PC-3 (cell line): ENCODE measurements around the gene TMIE. TPM values are rescaled to one million over a fixed set of nuclear protein-coding genes. Genes with fewer than 3 reads are reported as not detected.

Source experiments
- ATAC-seq: fragments of 200-7000 bp; cut with Tn5 transposase; 2 replicates; pipeline ENCODE4 v1.9.1; 2020; ENCODE audit warnings: mild to moderate bottlenecking, moderate library complexity
- BruUV-seq: library from RNA; stranded (reverse); fragments of 400-500 nt; replicated peaks from 2 replicates; lab custom pipeline; 2021; lab: Mats Ljungman, UMichigan
- CTCF ChIA-PET: fragments of 300-600 bp; sonication (Branson Sonifier 250); formaldehyde crosslinking; loops from one replicate; lab custom pipeline; 2022; ENCODE audit warnings: antibody characterized with exemption; lab: Charles Lee
- POLR2A ChIA-PET: fragments of 300-600 bp; sonication (Branson Sonifier 250); formaldehyde crosslinking; loops from one replicate; lab custom pipeline; 2022; ENCODE audit warnings: antibody characterized with exemption; ENCODE audit not compliant: unreplicated experiment; lab: Charles Lee
- DNase-seq: peaks from one replicate; pipeline ENCODE4 v3.0.0-alpha.2; 2015
- H2AFZ ChIP-seq: fragments of 300-600 bp; sonication (generic); 2 replicates; pipeline ENCODE4 v1.6.0; 2016; ENCODE audit warnings: antibody characterized with exemption, low read length
- H3F3A ChIP-seq: fragments of 300-600 bp; sonication (generic); one replicate; pipeline ENCODE4 v1.6.0; 2017; ENCODE audit warnings: antibody characterized with exemption, low read length, control low read depth, mild to moderate bottlenecking; ENCODE audit not compliant: unreplicated experiment
- H3K27ac ChIP-seq: fragments of 300-600 bp; sonication (generic); 2 replicates; pipeline ENCODE4 v1.5.1; 2016; ENCODE audit warnings: mild to moderate bottlenecking, low read length
- H3K27me3 ChIP-seq: fragments of 300-600 bp; sonication (generic); 2 replicates; pipeline ENCODE4 v1.6.1; 2016; ENCODE audit warnings: low read length, mixed read lengths
- H3K36me3 ChIP-seq: fragments of 300-600 bp; sonication (generic); 2 replicates; pipeline ENCODE4 v1.6.1; 2016; ENCODE audit warnings: low read depth, mixed run types, low read length, mixed read lengths
- H3K4me1 ChIP-seq: fragments of 300-600 bp; sonication (generic); 2 replicates; pipeline ENCODE4 v1.5.1; 2016; ENCODE audit warnings: low read length; ENCODE audit not compliant: insufficient read depth
- H3K4me2 ChIP-seq: fragments of 300-600 bp; sonication (generic); 2 replicates; pipeline ENCODE4 v1.6.0; 2016; ENCODE audit warnings: low read length
- H3K4me3 ChIP-seq: fragments of 300-600 bp; sonication (generic); 2 replicates; pipeline ENCODE4 v1.5.1; 2016; ENCODE audit warnings: mild to moderate bottlenecking, low read length, mixed read lengths
- H3K79me2 ChIP-seq: fragments of 300-600 bp; sonication (generic); 2 replicates; pipeline ENCODE4 v1.6.1; 2017; ENCODE audit warnings: low read length, mixed read lengths
- H3K9ac ChIP-seq: fragments of 300-600 bp; sonication (generic); 2 replicates; pipeline ENCODE4 v1.6.0; 2016; ENCODE audit warnings: mild to moderate bottlenecking, low read length
- H3K9me2 ChIP-seq: fragments of 300-600 bp; sonication (generic); replicated peaks from 2 replicates; pipeline ENCODE4 v1.6.1; 2016; ENCODE audit warnings: mixed run types, low read length, mixed read lengths
- H3K9me3 ChIP-seq: fragments of 300-600 bp; sonication (generic); 2 replicates; pipeline ENCODE4 v1.6.1; 2016; ENCODE audit warnings: low read length, mixed read lengths
- H4K20me1 ChIP-seq: fragments of 300-600 bp; sonication (generic); 2 replicates; pipeline ENCODE4 v1.6.1; 2016; ENCODE audit warnings: low read length, mixed read lengths
- EZH2 ChIP-seq: fragments of 300-600 bp; sonication (generic); IDR thresholded peaks from one replicate; pipeline ENCODE4 v1.6.1; 2017; ENCODE audit warnings: antibody characterized with exemption, mild to moderate bottlenecking, low read length; ENCODE audit not compliant: unreplicated experiment
- EZH2phosphoT487 ChIP-seq: fragments of 300-600 bp; sonication (generic); IDR thresholded peaks from 2 replicates; pipeline ENCODE4 v1.6.1; 2018; ENCODE audit warnings: mild to moderate bottlenecking, antibody characterized with exemption, low read length, borderline replicate concordance
- intact Hi-C: fragments of 100-400 bp; cut with micrococcal nuclease; formaldehyde crosslinking; loops from 2 replicates; pipeline ENCODE4 v1.9.0; 2023
- total RNA-seq: library from RNA; depleted of rRNA; stranded (reverse); fragments of >200 nt; gene quantifications from 2 replicates; pipeline ENCODE4 v1.2.3, GENCODE V29; 2014
- TF ChIP-seq, protein P1 (sequence below): fragments of 300-600 bp; sonication (generic); conservative IDR thresholded peaks from 2 replicates; pipeline ENCODE4 v1.5.1; 2017; ENCODE audit warnings: antibody characterized with exemption, low read depth, mild to moderate bottlenecking, low read length

Gene TMIE
- total RNA-seq, 1 experiment from 2014 or later = 0.66 TPM

DNA sequence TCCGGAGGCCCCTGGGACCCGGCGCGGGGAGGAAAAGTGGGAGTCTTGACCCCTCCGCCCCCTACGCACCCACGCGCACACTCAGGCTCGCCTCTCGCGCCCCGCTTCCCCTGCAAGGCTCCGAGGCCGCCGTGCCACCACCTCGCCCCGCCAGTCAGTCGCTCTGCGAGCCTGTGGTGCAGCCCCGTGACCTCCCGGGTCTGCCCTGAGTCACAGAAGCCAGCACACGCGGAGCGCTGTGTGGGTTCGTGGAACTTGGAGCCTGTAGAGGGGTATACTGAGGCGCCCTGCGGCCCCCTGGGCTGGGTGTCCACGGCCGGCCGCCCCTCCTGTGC, 7.3 kb upstream of the TMIE start:
- ATAC-seq (no peak), DNase-seq (no peak)
- no TSS peak for BruUV-seq
- peaks cover 8% of the 10 kb centered on the region for H3K79me2 ChIP-seq
- no peaks in the 10 kb centered on the region for H3K9me2 ChIP-seq
- H3K4me1 ChIP-seq = peaks cover 33% of the 10 kb centered on the region
- no peaks in the 10 kb centered on the region for H3K36me3 ChIP-seq
- H3K9me3 ChIP-seq = no peaks in the 10 kb centered on the region
- H3K27ac ChIP-seq = no peak overlapping the region
- POLR2A ChIA-PET = interaction anchor here (0.6 to 0.8 kb wide), 3 partner anchors 790 to 1045 kb away, joined by 3 to 6 read pairs (median 5); no protein-coding TSS in a partner anchor
- H2AFZ ChIP-seq = peak overlapping the region; percentile 82
- CTCF ChIA-PET = interaction anchor here (0.6 kb wide), 1 partner anchor 30 kb away, joined by 3 read pairs; no protein-coding TSS in a partner anchor
- H3K9ac ChIP-seq = 0 out of 2 replicates have a peak overlapping the region, but pooled peaks have one; percentile 31
- peak overlapping the region; percentile 98 for H3K4me2 ChIP-seq
- H3F3A ChIP-seq = no peaks in the 10 kb centered on the region
- TF ChIP-seq, protein P1, sequence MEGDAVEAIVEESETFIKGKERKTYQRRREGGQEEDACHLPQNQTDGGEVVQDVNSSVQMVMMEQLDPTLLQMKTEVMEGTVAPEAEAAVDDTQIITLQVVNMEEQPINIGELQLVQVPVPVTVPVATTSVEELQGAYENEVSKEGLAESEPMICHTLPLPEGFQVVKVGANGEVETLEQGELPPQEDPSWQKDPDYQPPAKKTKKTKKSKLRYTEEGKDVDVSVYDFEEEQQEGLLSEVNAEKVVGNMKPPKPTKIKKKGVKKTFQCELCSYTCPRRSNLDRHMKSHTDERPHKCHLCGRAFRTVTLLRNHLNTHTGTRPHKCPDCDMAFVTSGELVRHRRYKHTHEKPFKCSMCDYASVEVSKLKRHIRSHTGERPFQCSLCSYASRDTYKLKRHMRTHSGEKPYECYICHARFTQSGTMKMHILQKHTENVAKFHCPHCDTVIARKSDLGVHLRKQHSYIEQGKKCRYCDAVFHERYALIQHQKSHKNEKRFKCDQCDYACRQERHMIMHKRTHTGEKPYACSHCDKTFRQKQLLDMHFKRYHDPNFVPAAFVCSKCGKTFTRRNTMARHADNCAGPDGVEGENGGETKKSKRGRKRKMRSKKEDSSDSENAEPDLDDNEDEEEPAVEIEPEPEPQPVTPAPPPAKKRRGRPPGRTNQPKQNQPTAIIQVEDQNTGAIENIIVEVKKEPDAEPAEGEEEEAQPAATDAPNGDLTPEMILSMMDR = no peak
- TF ChIP-seq EZH2 (no peak), EZH2phosphoT487 (no peak)
- intact Hi-C loops = loop anchor here (5.0 kb wide), 1 partner anchor 287 kb away; the partner anchor contains the start of genes CCR5AS and CCRL2
- H3K4me3 ChIP-seq = peak overlapping the region; percentile 82
- H4K20me1 ChIP-seq = no peaks in the 10 kb centered on the region
- no peaks in the 10 kb centered on the region for H3K27me3 ChIP-seq

DNA sequence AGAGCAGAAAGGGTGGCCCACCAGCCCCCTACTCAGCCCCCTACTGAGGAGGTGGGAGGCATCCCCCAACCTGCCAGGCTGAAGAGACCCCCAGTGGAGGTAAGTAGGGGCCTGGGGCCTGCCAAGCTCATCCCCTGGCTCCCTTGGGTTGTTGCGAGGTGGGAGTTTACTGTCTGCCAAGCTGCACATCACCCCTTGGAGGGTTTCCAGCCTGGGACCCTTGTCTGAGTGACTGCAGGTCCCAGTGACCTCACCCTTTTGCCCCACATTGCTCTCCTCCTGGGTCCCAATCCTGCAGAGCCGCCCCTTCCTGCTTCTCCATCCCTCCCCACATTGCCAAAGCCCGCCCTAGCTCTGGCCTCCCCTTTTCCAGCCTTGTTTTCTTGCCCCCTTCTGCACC, 6.7 kb upstream of the TMIE start:
- Histone ChIP-seq H3K9me3 (no peaks in the 10 kb centered on the region), H3K4me1 (peaks cover 33% of the 10 kb centered on the region), H3K4me3 (no peak overlapping the region), H4K20me1 (no peaks in the 10 kb centered on the region), H2AFZ (no peak overlapping the region), H3K36me3 (no peaks in the 10 kb centered on the region), H3K9ac (no peak overlapping the region), H3F3A (no peaks in the 10 kb centered on the region), H3K9me2 (no peaks in the 10 kb centered on the region), H3K27ac (no peak overlapping the region), H3K4me2 (no peak overlapping the region), H3K79me2 (peaks cover 8% of the 10 kb centered on the region), H3K27me3 (no peaks in the 10 kb centered on the region)
- ATAC-seq = no peak
- CTCF ChIA-PET = no interaction called here
- POLR2A ChIA-PET = no interaction called here
- TF ChIP-seq, protein P1 = no peak
- no peak for TF ChIP-seq EZH2phosphoT487
- TF ChIP-seq EZH2 = no peak
- intact Hi-C loops = loop anchor here (5.0 kb wide), 1 partner anchor 287 kb away; the partner anchor contains the start of genes CCR5AS and CCRL2
- DNase-seq = no peak
- BruUV-seq = no TSS peak

DNA sequence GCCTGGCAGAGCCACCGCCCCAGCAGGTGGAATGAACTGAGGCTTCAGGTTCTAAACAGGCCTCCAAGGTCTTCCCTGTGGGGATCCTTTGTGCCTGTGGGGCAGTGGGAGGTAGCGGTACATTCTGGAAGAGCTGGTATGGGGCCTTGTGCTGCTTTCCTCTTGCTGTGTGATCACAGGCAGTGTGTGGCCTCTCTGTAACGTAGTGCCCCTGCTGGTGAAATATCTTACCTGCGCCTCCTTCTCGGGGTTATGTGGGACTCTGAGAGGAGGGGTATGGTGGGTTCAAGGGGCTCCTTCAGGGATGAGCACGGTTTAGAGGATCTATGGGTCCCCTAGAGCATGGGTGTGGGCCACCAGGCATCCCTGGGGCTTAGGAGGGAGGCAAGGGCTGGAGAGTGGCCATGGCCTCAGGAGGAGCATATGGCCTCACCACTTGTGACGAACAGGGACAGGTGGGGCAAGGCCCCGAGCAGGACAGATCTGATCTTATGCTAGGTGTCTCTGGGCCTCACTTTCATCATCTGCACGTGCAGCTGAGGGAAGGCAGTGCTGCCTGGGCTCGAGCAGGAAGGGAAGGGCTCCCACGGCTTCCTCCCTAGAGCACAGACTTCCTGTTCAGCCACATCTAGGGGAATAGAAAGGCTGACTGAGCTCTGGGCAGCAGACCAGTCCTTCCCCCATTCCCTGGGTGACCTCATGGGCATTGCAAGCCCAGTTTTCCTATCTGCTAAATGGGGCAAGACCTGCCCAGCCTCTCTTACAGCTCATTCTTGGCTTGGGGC, 5.8 kb upstream of the TMIE start:
- POLR2A ChIA-PET = no interaction called here
- DNase-seq = peak; percentile 42

More for the DNA sequence above, 5.8 kb upstream of the TMIE start:
- H3F3A ChIP-seq = no peaks in the 10 kb centered on the region
- no peak overlapping the region for H3K9ac ChIP-seq
- no peaks in the 10 kb centered on the region for H3K9me3 ChIP-seq
- ATAC-seq = no peak
- no peak overlapping the region for H3K4me3 ChIP-seq
- H2AFZ ChIP-seq = no peak overlapping the region
- no peak for TF ChIP-seq EZH2phosphoT487
- TF ChIP-seq, protein P1 = peak; percentile 67
- H4K20me1 ChIP-seq = no peaks in the 10 kb centered on the region
- no peaks in the 10 kb centered on the region for H3K9me2 ChIP-seq
- H3K36me3 ChIP-seq = no peaks in the 10 kb centered on the region
- CTCF ChIA-PET = no interaction called here
- peaks cover 33% of the 10 kb centered on the region for H3K4me1 ChIP-seq
- no peak overlapping the region for H3K4me2 ChIP-seq
- peaks cover 8% of the 10 kb centered on the region for H3K79me2 ChIP-seq
- no peaks in the 10 kb centered on the region for H3K27me3 ChIP-seq
- BruUV-seq = no TSS peak
- intact Hi-C loops = no loop called here
- H3K27ac ChIP-seq = no peak overlapping the region
